NOMO-1 treated with dmso at 0.1 percent for 144 hours (cell line): ENCODE measurements around the gene JCAD.

Source experiments
- DNase-seq: peaks from one replicate; lab custom pipeline; 2025; ENCODE audit not compliant: unreplicated experiment; lab: John Stamatoyannopoulos, UW

Gene JCAD

GRCh38 chr10:30073045-30073766, 13.8 kb upstream of the JCAD start:
- no peak for DNase-seq

- DNase-seq = no peak
These were observed 12.7 kb upstream of the JCAD start for GRCh38 chr10:30072068-30072467.

DNA sequence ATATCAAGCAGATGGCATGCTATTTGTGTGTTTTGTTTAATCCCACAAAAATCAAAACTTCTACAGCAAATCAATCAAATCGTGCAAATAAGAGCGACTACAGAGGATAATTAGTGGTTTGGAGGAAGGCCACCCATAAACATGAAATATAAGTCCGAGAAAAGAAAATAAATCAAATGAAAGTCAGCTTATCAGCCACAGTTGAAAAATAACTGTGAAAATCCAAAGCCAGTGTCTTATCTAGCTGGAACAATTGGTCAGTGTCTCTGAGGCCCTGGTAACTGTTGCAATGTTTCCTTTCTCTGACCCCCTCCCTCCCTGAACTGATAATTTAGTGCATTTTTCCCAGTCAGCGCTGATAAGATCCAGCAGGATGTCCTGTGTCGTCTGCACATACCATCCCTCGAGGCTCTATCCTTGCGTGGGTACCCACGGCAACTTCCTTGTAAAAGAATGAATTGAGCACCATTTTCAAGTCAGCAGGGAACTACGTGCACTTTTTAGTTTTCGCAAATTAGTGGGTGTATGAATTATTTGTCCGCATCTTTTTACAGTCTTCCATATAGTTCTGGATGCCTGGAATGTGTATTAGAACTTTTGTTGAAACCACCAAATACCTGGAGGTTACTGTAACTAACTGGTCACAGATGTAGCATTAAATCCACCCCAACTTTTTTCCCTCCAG, 10.8 kb upstream of the JCAD start:
- no peak for DNase-seq

GRCh38 chr10:30068492-30069223, 9.3 kb upstream of the JCAD start:
- no peak for DNase-seq

- no peak for DNase-seq
These were observed 3.7 kb upstream of the JCAD start for GRCh38 chr10:30063099-30063498.

DNA sequence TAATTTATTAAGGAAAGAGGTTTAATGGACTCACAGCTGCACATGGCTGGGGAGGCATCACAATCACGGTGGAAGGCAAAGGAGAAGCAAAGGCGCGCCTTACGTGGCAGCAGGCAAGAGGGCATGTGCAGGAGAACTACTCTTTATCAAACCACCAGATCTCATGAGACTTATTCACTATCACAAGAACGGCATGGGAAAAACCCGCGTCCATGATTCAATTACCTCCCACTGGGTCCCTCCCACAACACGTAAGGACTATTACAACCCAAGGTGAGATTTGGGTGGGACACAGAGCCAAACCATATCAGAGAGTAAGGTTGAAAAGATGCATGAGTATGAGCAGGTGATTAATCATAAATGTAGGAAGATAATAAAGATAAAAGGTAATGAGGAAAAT, 3.2 kb upstream of the JCAD start:
- no peak for DNase-seq

DNA sequence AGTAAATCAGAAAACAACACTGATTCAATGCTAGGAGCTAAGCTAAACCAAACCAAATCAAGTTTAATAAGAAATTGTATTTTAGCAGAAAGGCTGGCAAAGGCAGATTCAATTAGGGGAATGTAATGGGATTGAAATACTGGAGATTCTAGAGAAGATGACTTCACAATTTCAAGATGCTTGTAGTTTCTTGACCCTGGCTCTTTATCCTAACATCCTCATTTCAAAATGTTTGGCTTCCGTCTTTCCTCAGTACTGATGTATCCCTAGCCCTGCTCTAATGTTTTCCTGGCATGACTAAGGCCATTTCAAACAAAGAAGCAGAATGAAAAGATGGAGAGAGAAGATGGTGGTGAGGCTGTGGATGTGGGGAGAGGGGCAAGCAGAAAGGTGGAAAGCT, 2.7 kb upstream of the JCAD start:
- DNase-seq = no peak

GRCh38 chr10:30058570-30059132, 735 bp downstream of the JCAD start:
- DNase-seq = no peak

DNA sequence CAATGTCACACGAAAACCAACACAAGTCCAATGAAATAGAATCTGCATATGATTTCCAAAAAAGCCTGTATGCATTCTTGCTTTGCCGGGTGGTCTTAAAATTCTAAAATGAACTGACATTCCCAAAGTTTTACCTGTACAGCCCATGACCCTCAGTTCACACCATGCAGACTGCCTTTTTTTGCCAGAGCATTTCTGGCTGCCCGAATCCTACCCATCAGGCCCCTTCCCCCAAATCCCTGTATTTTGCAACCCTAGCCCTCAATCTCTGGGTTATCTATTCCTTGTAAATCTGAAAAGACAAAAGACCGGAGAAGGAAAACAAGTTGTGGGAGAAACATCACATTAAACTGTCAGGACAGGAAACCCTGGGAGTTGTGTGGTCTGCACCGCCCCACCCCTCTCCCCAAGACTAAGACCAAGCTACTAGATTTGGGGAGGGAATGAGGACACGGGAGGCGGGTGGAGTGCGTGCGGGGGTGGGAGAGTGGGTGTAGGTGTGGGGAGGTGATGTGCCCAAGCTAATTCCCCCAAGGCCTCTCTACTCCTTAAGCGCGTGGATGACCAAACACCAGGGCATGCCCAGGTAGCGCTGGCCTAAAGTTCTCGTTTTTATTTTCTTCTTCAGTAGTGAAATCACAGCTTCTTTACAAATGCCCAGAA, 1.4 kb downstream of the JCAD start:
- no peak for DNase-seq

- DNase-seq = no peak
These were observed 2.0 kb downstream of the JCAD start for GRCh38 chr10:30057421-30057841.

- DNase-seq = no peak
These were observed 2.5 kb downstream of the JCAD start for GRCh38 chr10:30056767-30057355.

DNA sequence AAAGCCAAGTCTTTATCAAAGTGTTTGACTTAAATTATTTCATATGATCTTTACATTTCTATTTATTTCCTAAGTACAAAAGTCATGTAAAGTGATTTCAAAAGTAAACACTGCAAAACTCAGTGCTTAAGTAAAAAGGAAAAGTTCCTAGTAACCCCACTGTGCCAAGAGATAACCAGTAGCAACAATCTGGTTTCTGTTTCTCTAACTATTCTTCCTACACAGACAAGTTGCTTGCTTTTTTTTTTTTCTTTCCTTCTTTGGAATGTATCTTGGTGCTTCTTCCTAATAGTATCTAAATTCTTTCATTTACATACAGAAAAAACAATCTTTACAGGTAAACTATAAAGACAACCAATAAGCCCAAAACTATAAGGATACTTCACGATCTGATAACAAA, 3.1 kb downstream of the JCAD start:
- no peak for DNase-seq

DNA sequence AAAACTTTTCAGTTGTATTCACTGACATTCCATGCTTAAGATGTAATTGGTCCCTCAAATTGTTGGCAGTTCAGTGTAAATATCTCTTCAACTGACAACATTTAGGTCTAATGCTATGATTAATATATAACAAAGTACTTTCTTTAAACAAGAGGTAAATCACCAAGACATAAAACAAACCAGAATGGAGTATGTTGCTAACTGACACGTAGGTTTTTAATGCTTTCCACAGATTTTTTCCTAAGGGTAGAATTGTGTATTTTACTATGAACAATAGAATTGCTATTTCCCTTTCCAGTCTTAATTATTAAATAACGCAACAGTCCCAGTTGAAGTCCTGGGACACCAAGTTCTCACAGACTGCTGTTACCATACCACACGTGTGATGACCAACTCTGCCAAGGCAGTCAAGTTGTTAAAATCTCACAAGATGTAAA, 4.1 kb downstream of the JCAD start:
- DNase-seq = no peak

GRCh38 chr10:30052062-30052461, 7.3 kb downstream of the JCAD start:
- no peak for DNase-seq

GRCh38 chr10:30051220-30051619, 8.2 kb downstream of the JCAD start:
- DNase-seq = no peak

- no peak for DNase-seq
These were observed 9.0 kb downstream of the JCAD start for GRCh38 chr10:30050411-30050810.

DNA sequence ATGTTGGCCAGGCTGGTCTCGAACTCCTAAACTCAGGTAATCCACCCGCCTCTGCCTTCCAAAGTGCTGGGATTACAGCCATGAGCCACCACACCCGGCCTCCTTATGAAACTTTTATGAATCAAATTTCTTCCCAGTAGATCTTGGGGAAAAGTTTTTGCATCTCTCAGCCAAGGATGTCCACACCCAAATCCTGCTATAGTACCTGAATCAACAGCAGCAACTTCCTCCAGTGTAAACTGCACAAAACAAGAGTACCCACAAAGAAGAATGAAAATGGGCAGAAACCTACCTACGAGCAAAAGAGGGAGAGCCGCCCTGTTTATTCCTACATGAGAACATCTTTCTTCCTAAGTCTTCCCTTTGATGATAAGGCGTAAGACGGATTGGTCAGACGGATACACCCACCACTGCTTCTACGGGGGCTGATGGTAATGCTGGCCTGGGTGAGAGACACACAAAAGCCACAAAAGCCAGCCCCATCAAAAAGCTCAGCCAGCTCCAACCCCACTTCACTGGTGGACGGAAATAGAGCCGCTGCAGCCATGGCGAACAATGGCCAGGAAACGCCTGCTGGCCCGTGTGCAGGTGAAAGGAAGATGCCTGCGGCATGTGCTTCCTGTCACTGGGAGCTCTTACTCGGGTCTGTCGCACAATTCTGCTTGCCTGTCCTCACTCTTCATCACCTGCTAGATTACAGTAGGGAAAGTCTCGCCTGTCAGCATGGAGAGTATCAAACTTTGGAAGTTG, 10.4 kb downstream of the JCAD start:
- no peak for DNase-seq

DNA sequence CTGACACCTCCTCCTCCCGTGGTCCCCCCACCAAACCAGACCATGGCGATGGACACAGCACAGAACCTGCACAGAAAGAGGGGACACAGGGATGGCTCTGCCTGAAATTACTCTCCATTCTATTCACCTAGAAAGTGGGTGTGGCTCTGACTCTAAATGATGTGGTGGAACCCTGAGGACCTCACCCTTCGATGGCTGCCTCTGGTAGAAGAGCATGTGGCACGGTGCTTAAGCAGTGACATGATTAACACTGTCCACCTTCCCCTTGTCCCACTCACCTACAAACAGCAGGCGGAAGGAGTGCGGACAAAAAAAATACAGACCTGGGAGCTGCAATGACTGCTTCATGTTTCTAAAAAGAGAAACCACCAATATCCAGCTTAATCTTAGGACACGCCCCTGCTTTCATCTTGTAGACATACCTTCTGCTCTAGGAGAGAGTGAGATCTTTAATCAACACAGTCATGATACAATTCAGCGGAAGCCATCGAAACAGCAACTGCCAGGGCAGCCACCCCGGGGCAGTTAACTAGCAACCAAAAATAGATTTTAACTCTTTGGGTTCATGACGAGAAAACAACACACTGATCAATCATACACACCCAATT, 11.4 kb downstream of the JCAD start:
- no peak for DNase-seq

DNA sequence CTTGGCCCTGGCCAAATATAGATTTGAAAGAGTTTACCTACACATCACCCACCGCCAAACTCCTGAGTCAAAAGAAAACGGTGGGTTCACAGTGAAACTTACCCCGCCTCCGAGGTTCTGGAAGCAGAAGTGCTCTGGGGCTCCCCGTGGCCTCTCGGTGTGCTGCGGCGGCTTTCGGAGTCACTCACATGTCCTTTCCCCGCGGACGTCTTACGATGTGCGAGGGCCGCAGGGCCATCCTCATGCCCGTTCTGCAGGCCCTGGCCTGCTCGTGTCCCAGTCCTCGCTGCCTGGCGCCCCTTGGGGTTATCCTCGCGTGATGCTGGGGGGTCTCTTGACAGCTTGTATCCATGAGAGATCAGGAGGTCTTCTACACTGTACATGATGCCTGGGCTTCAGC, 12.0 kb downstream of the JCAD start:
- no peak for DNase-seq

GRCh38 chr10:30046476-30046875, 12.9 kb downstream of the JCAD start:
- no peak for DNase-seq
